C4-2B (cell line): ENCODE data around the gene RYR3.

Experiments
- CTCF ChIP-seq: fragments of 450-650 bp; conservative IDR thresholded peaks from 2 replicates; pipeline ENCODE4 v1.5.1; 2017; ENCODE audit warnings: mild to moderate bottlenecking
- ZFX ChIP-seq: fragments of 450-650 bp; IDR thresholded peaks from 2 replicates; pipeline ENCODE4 v1.6.1; 2017

GRCh38 chr15:33492434-33493052 is 181.8 kb downstream of the RYR3 start:
- TF ChIP-seq CTCF = no peak
- no peak for TF ChIP-seq ZFX
